ENCODE data around the gene NCR3LG1. TPM values are rescaled to one million over a fixed set of nuclear protein-coding genes. Genes with fewer than 3 reads are reported as not detected.

Gene NCR3LG1
- total RNA-seq, 4 donors from 2014 or later, result 1.5 to 6.1 (median 2.9) TPM

GRCh38 chr11:17401841-17402240 is 50.2 kb downstream of the NCR3LG1 start:
- TF ChIP-seq POLR2A (IDR thresholded peaks at IDR 0.05), result no peak
- TF ChIP-seq CTCF (IDR thresholded peaks at IDR 0.05), result no peak
- Histone ChIP-seq H3K27me3 (no peaks in the 10 kb centered on the region), H3K36me3 (no peaks in the 10 kb centered on the region), H3K27ac (no peak overlapping the region), H3K9me3 (no peaks in the 10 kb centered on the region), H3K4me3 (no peak overlapping the region), H3K4me1 (peaks cover 0 to 18% (median 6%) of the 10 kb centered on the region in 3 donors)
- DNase-seq, result no peak
- 76 to 78% methylated on average over 6 of the region's 8 CpGs for WGBS, 2 donors
- intact Hi-C loops (cut with DNase I), result no loop called here

- no peak overlapping the region for H3K27ac ChIP-seq
- intact Hi-C loops (cut with DNase I), result no loop called here
- H3K4me3 ChIP-seq, result no peak overlapping the region
- H3K36me3 ChIP-seq, result no peaks in the 10 kb centered on the region
- TF ChIP-seq POLR2A (IDR thresholded peaks at IDR 0.05) (no peak), CTCF (IDR thresholded peaks at IDR 0.05) (no peak)
- DNase-seq, result no peak
- H3K27me3 ChIP-seq, result no peaks in the 10 kb centered on the region
- peaks cover 0 to 18% (median 6%) of the 10 kb centered on the region in 3 donors for H3K4me1 ChIP-seq
- WGBS, 2 donors, result 80 to 90% methylated on average over 1 to 5 of the region's 8 CpGs
- H3K9me3 ChIP-seq, result no peaks in the 10 kb centered on the region
These were observed 50.9 kb downstream of the NCR3LG1 start for GRCh38 chr11:17402486-17402885.

- no peaks in the 10 kb centered on the region for H3K36me3 ChIP-seq
- H3K27me3 ChIP-seq, result no peaks in the 10 kb centered on the region
- TF ChIP-seq POLR2A (IDR thresholded peaks at IDR 0.05), result no peak
- TF ChIP-seq CTCF (IDR thresholded peaks at IDR 0.05), result no peak
- peaks cover 0 to 18% (median 6%) of the 10 kb centered on the region in 3 donors for H3K4me1 ChIP-seq
- DNase-seq, result no peak
- H3K4me3 ChIP-seq, result no peak overlapping the region
- intact Hi-C loops (cut with DNase I), result no loop called here
- H3K9me3 ChIP-seq, result no peaks in the 10 kb centered on the region
- WGBS, 2 donors, result 77 to 82% methylated on average over 18 of the region's 18 CpGs
- H3K27ac ChIP-seq, result no peak overlapping the region
These were observed 52.6 kb downstream of the NCR3LG1 start for GRCh38 chr11:17403980-17404759.

GRCh38 chr11:17405232-17406005 is 53.8 kb downstream of the NCR3LG1 start:
- TF ChIP-seq POLR2A (IDR thresholded peaks at IDR 0.05) (no peak), CTCF (IDR thresholded peaks at IDR 0.05) (no peak)
- no peak for DNase-seq
- Histone ChIP-seq H3K27ac (peak overlapping the region in 2 of 4 donors; percentile 18 to 23), H3K27me3 (no peaks in the 10 kb centered on the region), H3K4me1 (peaks cover 0 to 18% (median 6%) of the 10 kb centered on the region in 3 donors), H3K36me3 (no peaks in the 10 kb centered on the region), H3K9me3 (no peaks in the 10 kb centered on the region), H3K4me3 (no peak overlapping the region)
- intact Hi-C loops (cut with DNase I), result no loop called here
- 61 to 64% methylated on average over 8 to 9 of the region's 15 CpGs for WGBS, 2 donors
